ENCODE measurements around the gene THRB. TPM values are rescaled to one million over a fixed set of nuclear protein-coding genes. Genes with fewer than 3 reads are reported as not detected.

THRB gene
- total RNA-seq, 3 donors from 2014 or later = 29.8 to 40.2 (median 39.2) TPM

GRCh38 chr3:24291646-24292045, 203.0 kb downstream of the THRB start:
- DNase-seq (ENCODE audit: low spot score in 2 of 2) = no peak

DNA sequence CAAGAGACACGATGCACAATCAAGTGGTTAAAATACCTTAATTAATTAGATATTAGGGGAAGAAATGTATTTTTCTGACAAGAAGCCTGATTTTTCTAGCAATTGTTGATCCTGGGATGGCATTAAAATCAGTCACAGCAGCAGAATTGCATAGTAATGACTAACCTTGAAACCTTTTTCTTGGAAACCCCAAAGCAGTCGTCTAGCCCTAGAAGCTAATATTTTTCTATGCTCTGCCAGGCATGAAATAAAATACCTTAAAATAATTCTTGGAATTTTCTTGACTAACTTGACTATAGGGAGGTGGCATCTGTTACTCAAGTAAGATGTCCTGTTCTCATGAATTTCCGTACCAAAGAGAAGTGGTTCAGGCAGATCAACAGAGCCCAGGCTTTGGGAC, 204.1 kb downstream of the THRB start:
- peak overlapping the region in 1 of 2 donors; percentile 8 for H3K27ac ChIP-seq
- no peak for DNase-seq (ENCODE audit: low spot score in 2 of 2)
- H3K27me3 ChIP-seq = no peaks in the 10 kb centered on the region
- no peaks in the 10 kb centered on the region for H3K36me3 ChIP-seq
- intact Hi-C loops (cut with DNase I; ENCODE audit: low total_unique reads) = no loop called here
- H3K4me3 ChIP-seq = no peak overlapping the region
- H3K9me3 ChIP-seq = no peaks in the 10 kb centered on the region
- H3K4me1 ChIP-seq = peaks cover 3 to 13% of the 10 kb centered on the region in 2 donors
- TF ChIP-seq POLR2AphosphoS5 (IDR thresholded peaks at IDR 0.05) (no peak), POLR2A (IDR thresholded peaks at IDR 0.05) (no peak)
- TF ChIP-seq, protein P1, sequence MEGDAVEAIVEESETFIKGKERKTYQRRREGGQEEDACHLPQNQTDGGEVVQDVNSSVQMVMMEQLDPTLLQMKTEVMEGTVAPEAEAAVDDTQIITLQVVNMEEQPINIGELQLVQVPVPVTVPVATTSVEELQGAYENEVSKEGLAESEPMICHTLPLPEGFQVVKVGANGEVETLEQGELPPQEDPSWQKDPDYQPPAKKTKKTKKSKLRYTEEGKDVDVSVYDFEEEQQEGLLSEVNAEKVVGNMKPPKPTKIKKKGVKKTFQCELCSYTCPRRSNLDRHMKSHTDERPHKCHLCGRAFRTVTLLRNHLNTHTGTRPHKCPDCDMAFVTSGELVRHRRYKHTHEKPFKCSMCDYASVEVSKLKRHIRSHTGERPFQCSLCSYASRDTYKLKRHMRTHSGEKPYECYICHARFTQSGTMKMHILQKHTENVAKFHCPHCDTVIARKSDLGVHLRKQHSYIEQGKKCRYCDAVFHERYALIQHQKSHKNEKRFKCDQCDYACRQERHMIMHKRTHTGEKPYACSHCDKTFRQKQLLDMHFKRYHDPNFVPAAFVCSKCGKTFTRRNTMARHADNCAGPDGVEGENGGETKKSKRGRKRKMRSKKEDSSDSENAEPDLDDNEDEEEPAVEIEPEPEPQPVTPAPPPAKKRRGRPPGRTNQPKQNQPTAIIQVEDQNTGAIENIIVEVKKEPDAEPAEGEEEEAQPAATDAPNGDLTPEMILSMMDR (IDR thresholded peaks at IDR 0.05) = no peak

More at GRCh38 chr3:24291646-24292045, 203.0 kb downstream of the THRB start:
- no peaks in the 10 kb centered on the region for H3K9me3 ChIP-seq
- intact Hi-C loops (cut with DNase I; ENCODE audit: low total_unique reads) = no loop called here
- no peak for TF ChIP-seq POLR2A (IDR thresholded peaks at IDR 0.05)
- TF ChIP-seq POLR2AphosphoS5 (IDR thresholded peaks at IDR 0.05) = no peak
- TF ChIP-seq, protein P1 (IDR thresholded peaks at IDR 0.05) = no peak
- H3K27ac ChIP-seq = no peak overlapping the region
- H3K27me3 ChIP-seq = no peaks in the 10 kb centered on the region
- no peak overlapping the region for H3K4me3 ChIP-seq
- no peaks in the 10 kb centered on the region for H3K36me3 ChIP-seq
- H3K4me1 ChIP-seq = peaks cover 3 to 13% of the 10 kb centered on the region in 2 donors

- no peaks in the 10 kb centered on the region for H3K9me3 ChIP-seq
- no peak overlapping the region for H3K4me3 ChIP-seq
- TF ChIP-seq POLR2AphosphoS5 (IDR thresholded peaks at IDR 0.05) (no peak), POLR2A (IDR thresholded peaks at IDR 0.05) (no peak)
- TF ChIP-seq, protein P1 (IDR thresholded peaks at IDR 0.05) = no peak
- intact Hi-C loops (cut with DNase I; ENCODE audit: low total_unique reads) = no loop called here
- no peak for DNase-seq (ENCODE audit: low spot score in 2 of 2)
- H3K4me1 ChIP-seq = peaks cover 3 to 13% of the 10 kb centered on the region in 2 donors
- H3K36me3 ChIP-seq = no peaks in the 10 kb centered on the region
- H3K27me3 ChIP-seq = no peaks in the 10 kb centered on the region
- peak overlapping the region; percentile 60 to 68 for H3K27ac ChIP-seq
Measured at GRCh38 chr3:24288496-24289236, 206.0 kb downstream of the THRB start.

DNA sequence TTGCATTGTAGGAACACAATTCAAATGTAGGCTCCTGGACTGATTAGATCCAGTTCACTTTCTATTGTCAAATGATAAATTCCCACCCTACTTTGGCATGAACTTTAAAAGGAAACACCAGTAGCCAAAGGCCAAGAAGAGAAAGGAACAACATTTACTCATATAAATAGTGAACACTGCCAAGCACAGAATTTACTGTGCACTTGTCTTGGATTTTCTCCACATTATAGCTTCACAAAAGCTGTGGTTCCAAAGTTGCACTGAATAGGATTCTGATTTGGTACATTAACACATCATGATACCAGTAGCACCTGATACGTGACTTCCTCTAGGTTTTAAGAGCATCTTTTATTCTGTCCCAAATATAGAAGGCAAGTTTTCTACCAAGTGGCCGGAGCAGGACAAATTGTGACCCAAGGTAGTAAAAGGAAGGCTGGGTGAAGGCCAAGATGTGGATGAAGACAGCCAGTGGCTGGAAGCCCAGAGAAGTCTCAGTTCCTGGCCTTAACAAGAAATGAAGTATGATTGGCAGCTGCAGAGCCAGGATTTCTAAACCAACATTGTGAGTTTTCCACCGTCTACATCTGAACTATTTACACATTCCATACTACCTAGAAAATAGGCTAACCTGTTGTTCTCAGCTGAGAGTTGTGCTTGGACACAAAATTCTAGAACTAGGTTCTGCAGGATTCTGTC, 206.7 kb downstream of the THRB start:
- Histone ChIP-seq H3K27me3 (no peaks in the 10 kb centered on the region), H3K4me3 (no peak overlapping the region)

More for the DNA sequence above, 206.7 kb downstream of the THRB start:
- no peaks in the 10 kb centered on the region for H3K9me3 ChIP-seq
- intact Hi-C loops (cut with DNase I; ENCODE audit: low total_unique reads) = no loop called here
- H3K4me1 ChIP-seq = peaks cover 3 to 13% of the 10 kb centered on the region in 2 donors
- no peaks in the 10 kb centered on the region for H3K36me3 ChIP-seq
- peak in 1 of 2 donors; percentile 28 for DNase-seq (ENCODE audit: low spot score in 2 of 2)
- no peak for TF ChIP-seq POLR2AphosphoS5 (IDR thresholded peaks at IDR 0.05)
- TF ChIP-seq, protein P1 (IDR thresholded peaks at IDR 0.05) = no peak
- no peak for TF ChIP-seq POLR2A (IDR thresholded peaks at IDR 0.05)
- H3K27ac ChIP-seq = peak overlapping the region; percentile 60 to 68
